ENCODE results near the gene GTF3C5. TPM values are rescaled to one million over a fixed set of nuclear protein-coding genes. Genes with fewer than 3 reads are reported as not detected.
"Not testable (repeated sequence)": the region's sequence is repeated elsewhere in the genome, so short reads cannot be mapped to it uniquely, and the experiment has no call there.

GTF3C5 gene
- total and polyA plus RNA-seq, 2 donors from 2014 or later: 38.0 to 47.7 TPM

DNA sequence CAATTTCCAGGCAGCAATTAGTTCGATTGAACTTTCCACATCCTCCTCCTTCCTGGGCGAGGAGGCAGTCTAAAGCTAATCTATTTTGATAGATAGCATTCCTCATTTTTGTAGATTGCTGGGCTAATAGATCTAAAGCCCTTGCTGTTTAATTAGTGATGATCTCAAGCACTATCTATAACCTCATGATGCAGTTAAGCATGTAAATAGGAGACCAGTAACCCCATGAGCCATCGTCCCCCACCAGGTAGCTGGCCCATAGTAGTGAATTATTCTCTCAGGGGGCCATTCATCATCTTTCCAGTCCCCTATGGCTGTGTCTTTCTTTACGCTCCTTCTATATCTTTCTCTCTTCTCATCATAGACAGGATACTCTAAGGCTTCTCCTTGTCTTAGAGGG lies 45.9 kb downstream of the GTF3C5 start:
- Histone ChIP-seq H3K36me3 (ENCODE audit: control insufficient read depth in 2 of 3, insufficient read depth in 3 of 3, low read length in 3 of 3) (no peaks in the 10 kb centered on the region), H3K9ac (ENCODE audit: low read length in 3 of 3) (no peak overlapping the region), H3K4me1 (ENCODE audit: control insufficient read depth in 2 of 3, insufficient read depth in 2 of 3, low read depth in 1 of 3, low read length in 3 of 3) (peaks cover 0 to 2% (median 0%) of the 10 kb centered on the region in 3 donors), H3K9me3 (ENCODE audit: control insufficient read depth in 2 of 3, insufficient read depth in 1 of 3, low read length in 3 of 3) (no peaks in the 10 kb centered on the region), H3K27ac (ENCODE audit: low read depth in 2 of 2, low read length in 2 of 2) (no peak overlapping the region), H3K4me3 (ENCODE audit: low read length in 3 of 3) (no peak overlapping the region), H3K27me3 (ENCODE audit: control insufficient read depth, insufficient read depth, low read length) (no peaks in the 10 kb centered on the region)
- no peak for TF ChIP-seq CTCF (IDR thresholded peaks at IDR 0.05; ENCODE audit: borderline replicate concordance, extremely low read depth, insufficient read depth)
- intact Hi-C loops (cut with DNase I): no loop called here
- no peak for DNase-seq
- no peak for FAIRE-seq

GRCh38 chr9:133078486-133078885 lies 47.7 kb downstream of the GTF3C5 start:
- no peak overlapping the region for H3K4me3 ChIP-seq (ENCODE audit: low read length in 3 of 3)
- TF ChIP-seq CTCF (IDR thresholded peaks at IDR 0.05; ENCODE audit: borderline replicate concordance, extremely low read depth, insufficient read depth): no peak
- intact Hi-C loops (cut with DNase I): no loop called here
- FAIRE-seq (no peak), DNase-seq (peak in 1 of 5 donors; percentile 6)
- H3K36me3 ChIP-seq (ENCODE audit: control insufficient read depth in 2 of 3, insufficient read depth in 3 of 3, low read length in 3 of 3): no peaks in the 10 kb centered on the region
- H3K27me3 ChIP-seq (ENCODE audit: control insufficient read depth, insufficient read depth, low read length): no peaks in the 10 kb centered on the region
- H3K9ac ChIP-seq (ENCODE audit: low read length in 3 of 3): no peak overlapping the region
- H3K27ac ChIP-seq (ENCODE audit: low read depth in 2 of 2, low read length in 2 of 2): no peak overlapping the region
- peaks cover 0 to 2% (median 0%) of the 10 kb centered on the region in 3 donors for H3K4me1 ChIP-seq (ENCODE audit: control insufficient read depth in 2 of 3, insufficient read depth in 2 of 3, low read depth in 1 of 3, low read length in 3 of 3)
- no peaks in the 10 kb centered on the region for H3K9me3 ChIP-seq (ENCODE audit: control insufficient read depth in 2 of 3, insufficient read depth in 1 of 3, low read length in 3 of 3)

GRCh38 chr9:133080161-133080560 lies 49.4 kb downstream of the GTF3C5 start:
- FAIRE-seq (no peak), DNase-seq (no peak)
- Histone ChIP-seq H3K4me1 (ENCODE audit: control insufficient read depth in 2 of 3, insufficient read depth in 2 of 3, low read depth in 1 of 3, low read length in 3 of 3) (peaks cover 0 to 2% (median 0%) of the 10 kb centered on the region in 3 donors), H3K36me3 (ENCODE audit: control insufficient read depth in 2 of 3, insufficient read depth in 3 of 3, low read length in 3 of 3) (no peaks in the 10 kb centered on the region), H3K27me3 (ENCODE audit: control insufficient read depth, insufficient read depth, low read length) (no peaks in the 10 kb centered on the region), H3K4me3 (ENCODE audit: low read length in 3 of 3) (no peak overlapping the region), H3K9ac (ENCODE audit: low read length in 3 of 3) (no peak overlapping the region), H3K27ac (ENCODE audit: low read depth in 2 of 2, low read length in 2 of 2) (no peak overlapping the region), H3K9me3 (ENCODE audit: control insufficient read depth in 2 of 3, insufficient read depth in 1 of 3, low read length in 3 of 3) (no peaks in the 10 kb centered on the region)
- intact Hi-C loops (cut with DNase I): no loop called here
- TF ChIP-seq CTCF (IDR thresholded peaks at IDR 0.05; ENCODE audit: borderline replicate concordance, extremely low read depth, insufficient read depth): no peak

- H3K9me3 ChIP-seq (ENCODE audit: control insufficient read depth in 2 of 3, insufficient read depth in 1 of 3, low read length in 3 of 3); H3K4me1 ChIP-seq (ENCODE audit: control insufficient read depth in 2 of 3, insufficient read depth in 2 of 3, low read depth in 1 of 3, low read length in 3 of 3); H3K27me3 ChIP-seq (ENCODE audit: control insufficient read depth, insufficient read depth, low read length); intact Hi-C loops (cut with DNase I); H3K36me3 ChIP-seq (ENCODE audit: control insufficient read depth in 2 of 3, insufficient read depth in 3 of 3, low read length in 3 of 3); H3K27ac ChIP-seq (ENCODE audit: low read depth in 2 of 2, low read length in 2 of 2); H3K9ac ChIP-seq (ENCODE audit: low read length in 3 of 3); FAIRE-seq; H3K4me3 ChIP-seq (ENCODE audit: low read length in 3 of 3): not testable (repeated sequence)
- peak in 2 of 5 donors; percentile 22 to 31 for DNase-seq
These were observed 50.3 kb downstream of the GTF3C5 start for GRCh38 chr9:133080786-133081779.

DNA sequence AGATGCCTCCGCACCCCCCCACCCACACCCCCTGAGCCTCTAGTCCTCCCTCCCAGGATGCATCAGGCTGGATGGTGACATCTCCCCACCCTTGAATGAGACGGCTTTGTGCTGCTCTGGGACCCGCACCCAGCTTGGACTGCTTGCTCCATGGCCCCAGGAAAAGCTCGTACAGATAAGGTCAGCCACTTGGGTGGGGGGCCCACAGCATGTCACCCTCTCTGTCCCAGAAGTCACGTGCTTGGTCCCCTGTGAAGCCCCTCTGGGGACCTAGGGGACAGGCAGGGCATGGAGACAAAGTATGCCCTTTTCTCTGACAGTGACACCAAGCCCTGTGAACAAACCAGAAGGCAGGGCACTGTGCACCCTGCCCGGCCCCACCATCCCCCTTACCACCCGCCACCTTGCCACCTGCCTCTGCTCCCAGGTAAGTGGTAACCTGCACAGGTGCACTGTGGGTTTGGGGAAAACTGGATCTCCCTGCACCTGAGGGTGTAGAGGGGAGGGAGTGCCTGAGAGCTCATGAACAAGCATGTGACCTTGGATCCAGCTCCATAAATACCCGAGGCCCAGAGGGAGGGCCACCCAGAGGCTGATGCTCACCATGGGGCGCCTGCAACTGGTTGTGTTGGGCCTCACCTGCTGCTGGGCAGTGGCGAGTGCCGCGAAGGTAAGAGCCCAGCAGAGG lies 51.3 kb downstream of the GTF3C5 start:
- intact Hi-C loops (cut with DNase I); H3K4me1 ChIP-seq (ENCODE audit: control insufficient read depth in 2 of 3, insufficient read depth in 2 of 3, low read depth in 1 of 3, low read length in 3 of 3); H3K9me3 ChIP-seq (ENCODE audit: control insufficient read depth in 2 of 3, insufficient read depth in 1 of 3, low read length in 3 of 3); H3K27ac ChIP-seq (ENCODE audit: low read depth in 2 of 2, low read length in 2 of 2); H3K36me3 ChIP-seq (ENCODE audit: control insufficient read depth in 2 of 3, insufficient read depth in 3 of 3, low read length in 3 of 3); H3K9ac ChIP-seq (ENCODE audit: low read length in 3 of 3); H3K4me3 ChIP-seq (ENCODE audit: low read length in 3 of 3); FAIRE-seq; H3K27me3 ChIP-seq (ENCODE audit: control insufficient read depth, insufficient read depth, low read length): not testable (repeated sequence)
- peak in 2 of 5 donors; percentile 25 to 35 for DNase-seq
